HL-60 (cell line): Measurements from ENCODE around the gene WDR59.

Experiments used
- DNase-seq, 2 experiments: peaks; one replicate each; pipeline ENCODE4 v3.0.0-alpha.2; 2010 to 2020; ENCODE audit warnings: low read depth in 1 of 2, low spot score in 1 of 2
- H3K27ac ChIP-seq: fragments of 250-450 bp; sonication (Bioruptor Pico); replicated peaks from 2 replicates; pipeline ENCODE4 v1.5.1; 2020; ENCODE audit warnings: mild to moderate bottlenecking, moderate library complexity
- H3K27me3 ChIP-seq: fragments of 250-450 bp; sonication (Bioruptor Pico); 2 replicates; pipeline ENCODE4 v1.5.1; 2021; ENCODE audit warnings: mild to moderate bottlenecking, moderate library complexity; ENCODE audit not compliant: insufficient read depth, poor library complexity, severe bottlenecking
- H3K4me3 ChIP-seq: replicated peaks from 2 replicates; pipeline ENCODE4 v1.5.1; 2011; ENCODE audit warnings: mild to moderate bottlenecking, control low read depth, low read length; ENCODE audit not compliant: insufficient read depth
- CTCF ChIP-seq: IDR thresholded peaks from one replicate; pipeline ENCODE4 v1.5.1; 2011; ENCODE audit warnings: low read length, control low read depth, inconsistent platforms; ENCODE audit not compliant: insufficient read depth
- GABPA ChIP-seq: IDR thresholded peaks from 2 replicates; pipeline ENCODE4 v1.6.1; 2012; ENCODE audit warnings: low read depth
- POLR2AphosphoS5 ChIP-seq: IDR thresholded peaks from 2 replicates; pipeline ENCODE4 v1.6.1; 2012; ENCODE audit warnings: low read depth
- REST ChIP-seq: IDR thresholded peaks from 2 replicates; pipeline ENCODE4 v1.6.1; 2012; ENCODE audit warnings: low read depth; ENCODE audit not compliant: insufficient replicate concordance
- SPI1 ChIP-seq: IDR thresholded peaks from 2 replicates; pipeline ENCODE4 v1.6.1; 2012; ENCODE audit warnings: low read depth, mild to moderate bottlenecking, borderline replicate concordance

The WDR59 gene

GRCh38 chr16:74896389-74897370, 88.2 kb downstream of the WDR59 start:
- no peak overlapping the region for H3K4me3 ChIP-seq
- no peak overlapping the region for H3K27ac ChIP-seq
- H3K27me3 ChIP-seq: no peaks in the 10 kb centered on the region
- DNase-seq: no peak
- no peak for TF ChIP-seq SPI1
- TF ChIP-seq GABPA: no peak
- no peak for TF ChIP-seq POLR2AphosphoS5
- no peak for TF ChIP-seq CTCF
- no peak for TF ChIP-seq REST

GRCh38 chr16:74893541-74893940, 91.4 kb downstream of the WDR59 start:
- TF ChIP-seq POLR2AphosphoS5 (no peak), GABPA (no peak), REST (no peak), SPI1 (no peak), CTCF (no peak)

GRCh38 chr16:74892574-74893461, 92.1 kb downstream of the WDR59 start:
- no peak for TF ChIP-seq SPI1
- TF ChIP-seq REST: no peak
- TF ChIP-seq GABPA: no peak
- TF ChIP-seq POLR2AphosphoS5: no peak
- no peak for TF ChIP-seq CTCF
- H3K4me3 ChIP-seq: no peak overlapping the region
- H3K27me3 ChIP-seq: no peaks in the 10 kb centered on the region
- H3K27ac ChIP-seq: no peak overlapping the region
- DNase-seq: no peak

More at GRCh38 chr16:74893541-74893940, 91.4 kb downstream of the WDR59 start:
- no peak overlapping the region for H3K27ac ChIP-seq
- H3K4me3 ChIP-seq: no peak overlapping the region
- H3K27me3 ChIP-seq: no peaks in the 10 kb centered on the region
- no peak for DNase-seq
